SU-DHL-6 (cell line): Measurements from ENCODE around the gene OPA1.

Source experiments
- EZH2phosphoT487 ChIP-seq: fragments of 200-600 bp; sonication (generic), shearing (Covaris generic); conservative IDR thresholded peaks from 2 replicates; pipeline ENCODE4 v1.6.1; 2018; ENCODE audit warnings: mild to moderate bottlenecking, antibody characterized with exemption, low read length, moderate library complexity, mixed read lengths
- TF ChIP-seq, protein P1 (sequence below): fragments of 200-600 bp; sonication (generic); IDR thresholded peaks from one replicate; pipeline ENCODE4 v1.5.1; 2017; ENCODE audit warnings: antibody characterized with exemption, mild to moderate bottlenecking, low read length, moderate library complexity; ENCODE audit not compliant: insufficient read depth, poor library complexity, severe bottlenecking

DNA sequence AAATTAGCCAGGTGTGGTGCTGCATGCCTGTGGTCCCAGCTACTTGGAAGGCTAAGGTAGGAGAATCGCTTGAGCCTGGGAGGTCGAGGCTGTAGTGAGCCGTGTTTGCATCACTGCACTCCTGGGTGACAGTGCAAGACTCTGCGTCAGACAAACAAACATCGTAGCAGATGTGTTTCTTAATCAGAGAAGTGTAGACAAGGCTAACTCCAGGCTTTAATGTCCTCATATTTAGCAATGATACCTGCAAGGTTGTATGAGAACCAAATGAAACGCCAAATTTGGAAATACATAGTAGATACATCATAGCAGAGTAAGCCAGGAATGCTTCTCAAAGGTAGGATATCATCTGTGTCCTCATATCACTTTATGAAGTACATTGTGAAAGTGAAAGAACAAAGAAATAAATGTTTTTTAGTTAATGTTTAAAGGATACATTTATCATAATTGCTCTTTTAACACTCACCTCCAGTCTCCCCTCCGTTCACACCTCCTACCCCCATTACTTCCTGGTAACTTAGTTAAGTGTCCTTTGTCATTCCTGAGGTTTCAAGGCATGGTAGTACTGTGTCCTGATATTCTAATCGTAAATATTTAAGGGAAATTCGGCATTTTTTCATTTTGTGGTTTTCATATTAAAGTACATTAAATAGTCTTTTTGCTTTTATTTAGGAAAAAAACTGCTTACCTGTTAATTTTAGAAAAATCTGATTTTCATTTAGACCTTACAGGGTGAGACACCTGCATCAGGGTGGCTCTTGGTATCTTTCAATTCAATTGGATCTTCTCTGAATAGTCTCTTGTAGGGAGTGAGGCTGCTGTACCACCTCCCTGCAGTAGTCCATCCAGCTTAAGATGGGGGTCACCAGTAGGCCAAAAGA lies 96.1 kb downstream of the OPA1 start:
- TF ChIP-seq, protein P1, sequence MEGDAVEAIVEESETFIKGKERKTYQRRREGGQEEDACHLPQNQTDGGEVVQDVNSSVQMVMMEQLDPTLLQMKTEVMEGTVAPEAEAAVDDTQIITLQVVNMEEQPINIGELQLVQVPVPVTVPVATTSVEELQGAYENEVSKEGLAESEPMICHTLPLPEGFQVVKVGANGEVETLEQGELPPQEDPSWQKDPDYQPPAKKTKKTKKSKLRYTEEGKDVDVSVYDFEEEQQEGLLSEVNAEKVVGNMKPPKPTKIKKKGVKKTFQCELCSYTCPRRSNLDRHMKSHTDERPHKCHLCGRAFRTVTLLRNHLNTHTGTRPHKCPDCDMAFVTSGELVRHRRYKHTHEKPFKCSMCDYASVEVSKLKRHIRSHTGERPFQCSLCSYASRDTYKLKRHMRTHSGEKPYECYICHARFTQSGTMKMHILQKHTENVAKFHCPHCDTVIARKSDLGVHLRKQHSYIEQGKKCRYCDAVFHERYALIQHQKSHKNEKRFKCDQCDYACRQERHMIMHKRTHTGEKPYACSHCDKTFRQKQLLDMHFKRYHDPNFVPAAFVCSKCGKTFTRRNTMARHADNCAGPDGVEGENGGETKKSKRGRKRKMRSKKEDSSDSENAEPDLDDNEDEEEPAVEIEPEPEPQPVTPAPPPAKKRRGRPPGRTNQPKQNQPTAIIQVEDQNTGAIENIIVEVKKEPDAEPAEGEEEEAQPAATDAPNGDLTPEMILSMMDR: no peak
- no peak for TF ChIP-seq EZH2phosphoT487
